ENCODE data around the gene NCAPG2.

DNA sequence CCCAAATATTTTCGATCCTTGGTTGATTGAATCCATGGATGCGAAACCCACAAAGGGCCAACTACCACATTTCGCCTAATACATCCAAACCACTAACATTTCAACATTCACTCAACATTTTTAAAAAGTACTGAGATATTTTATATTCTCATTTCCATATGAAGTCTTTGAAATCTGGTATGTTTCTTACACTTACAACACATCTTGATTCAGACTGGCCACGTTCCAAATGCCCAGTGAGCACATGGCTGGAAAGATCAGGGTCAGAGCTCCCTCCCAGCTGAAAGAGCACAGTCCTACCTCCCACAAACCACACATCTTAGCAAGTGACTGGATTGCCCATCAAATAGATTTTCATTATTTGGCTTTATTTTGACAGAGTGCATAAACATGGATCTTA lies 18.9 kb downstream of the NCAPG2 start:
- TF ChIP-seq, protein P1, sequence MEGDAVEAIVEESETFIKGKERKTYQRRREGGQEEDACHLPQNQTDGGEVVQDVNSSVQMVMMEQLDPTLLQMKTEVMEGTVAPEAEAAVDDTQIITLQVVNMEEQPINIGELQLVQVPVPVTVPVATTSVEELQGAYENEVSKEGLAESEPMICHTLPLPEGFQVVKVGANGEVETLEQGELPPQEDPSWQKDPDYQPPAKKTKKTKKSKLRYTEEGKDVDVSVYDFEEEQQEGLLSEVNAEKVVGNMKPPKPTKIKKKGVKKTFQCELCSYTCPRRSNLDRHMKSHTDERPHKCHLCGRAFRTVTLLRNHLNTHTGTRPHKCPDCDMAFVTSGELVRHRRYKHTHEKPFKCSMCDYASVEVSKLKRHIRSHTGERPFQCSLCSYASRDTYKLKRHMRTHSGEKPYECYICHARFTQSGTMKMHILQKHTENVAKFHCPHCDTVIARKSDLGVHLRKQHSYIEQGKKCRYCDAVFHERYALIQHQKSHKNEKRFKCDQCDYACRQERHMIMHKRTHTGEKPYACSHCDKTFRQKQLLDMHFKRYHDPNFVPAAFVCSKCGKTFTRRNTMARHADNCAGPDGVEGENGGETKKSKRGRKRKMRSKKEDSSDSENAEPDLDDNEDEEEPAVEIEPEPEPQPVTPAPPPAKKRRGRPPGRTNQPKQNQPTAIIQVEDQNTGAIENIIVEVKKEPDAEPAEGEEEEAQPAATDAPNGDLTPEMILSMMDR (conservative IDR thresholded peaks at IDR 0.05), result no peak
- no peak for TF ChIP-seq EZH2 (IDR thresholded peaks at IDR 0.05; ENCODE audit: low read depth)
